Activated CD8-positive, alpha-beta memory T cell treated with anti-CD3 and anti-CD28 coated beads for 4 hours (primary cell): ENCODE results near the gene FOXQ1.

Experiments used
- DNase-seq, 2 donors: peaks; one replicate each; pipeline ENCODE4 v3.0.0-alpha.2; 2020; ENCODE audit warnings: low read depth in 2 of 2

Gene FOXQ1, protein sequence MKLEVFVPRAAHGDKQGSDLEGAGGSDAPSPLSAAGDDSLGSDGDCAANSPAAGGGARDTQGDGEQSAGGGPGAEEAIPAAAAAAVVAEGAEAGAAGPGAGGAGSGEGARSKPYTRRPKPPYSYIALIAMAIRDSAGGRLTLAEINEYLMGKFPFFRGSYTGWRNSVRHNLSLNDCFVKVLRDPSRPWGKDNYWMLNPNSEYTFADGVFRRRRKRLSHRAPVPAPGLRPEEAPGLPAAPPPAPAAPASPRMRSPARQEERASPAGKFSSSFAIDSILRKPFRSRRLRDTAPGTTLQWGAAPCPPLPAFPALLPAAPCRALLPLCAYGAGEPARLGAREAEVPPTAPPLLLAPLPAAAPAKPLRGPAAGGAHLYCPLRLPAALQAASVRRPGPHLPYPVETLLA

DNA sequence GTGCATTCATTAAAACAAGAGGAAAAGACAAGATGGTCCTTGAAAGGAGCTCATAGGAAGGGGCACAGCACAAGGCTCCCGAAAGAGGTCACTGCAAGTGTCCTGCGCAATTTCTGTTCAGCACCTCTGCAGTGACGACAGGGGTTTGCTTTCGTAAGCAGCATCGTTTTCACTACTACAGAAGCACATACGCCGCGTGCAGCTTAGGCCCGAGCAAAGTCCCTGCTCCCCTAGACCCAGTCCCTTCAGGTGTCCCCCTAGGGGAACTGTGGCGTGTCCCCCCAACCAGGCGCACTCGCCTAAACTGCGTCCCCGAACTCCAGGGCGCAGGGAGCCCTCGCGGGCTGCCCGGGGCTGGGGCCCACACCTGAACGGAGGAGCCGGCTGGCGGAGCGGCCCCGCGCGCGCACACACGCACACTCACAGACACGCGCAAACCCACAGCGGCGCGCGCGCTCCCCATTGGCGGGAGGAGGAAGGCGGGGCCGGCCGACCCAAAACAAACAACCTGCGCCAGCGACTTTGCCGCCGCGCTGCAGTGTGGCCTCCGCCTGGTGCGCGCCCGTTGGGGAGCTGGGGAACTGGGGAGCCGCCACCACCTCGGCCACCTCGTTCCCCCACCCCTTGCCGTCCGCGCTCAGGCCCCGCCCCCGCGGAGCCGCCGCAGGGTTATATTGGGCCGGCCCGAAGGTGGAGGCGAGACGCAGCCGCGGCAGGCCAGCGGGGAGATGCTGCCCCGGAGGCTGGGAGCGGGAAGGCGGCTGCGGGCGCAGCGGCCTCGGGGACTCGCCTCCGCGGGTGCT is at the start of gene FOXQ1:
Gene FOXQ1 (plus strand): TSS at position 699 of the 803 bp plus-strand sequence. CDS start 607 bp downstream, outside the sequence.
- DNase-seq, result no peak

GRCh38 chr6:1262704-1263038 is 49.2 kb upstream of the FOXQ1 start:
- DNase-seq, result no peak

DNA sequence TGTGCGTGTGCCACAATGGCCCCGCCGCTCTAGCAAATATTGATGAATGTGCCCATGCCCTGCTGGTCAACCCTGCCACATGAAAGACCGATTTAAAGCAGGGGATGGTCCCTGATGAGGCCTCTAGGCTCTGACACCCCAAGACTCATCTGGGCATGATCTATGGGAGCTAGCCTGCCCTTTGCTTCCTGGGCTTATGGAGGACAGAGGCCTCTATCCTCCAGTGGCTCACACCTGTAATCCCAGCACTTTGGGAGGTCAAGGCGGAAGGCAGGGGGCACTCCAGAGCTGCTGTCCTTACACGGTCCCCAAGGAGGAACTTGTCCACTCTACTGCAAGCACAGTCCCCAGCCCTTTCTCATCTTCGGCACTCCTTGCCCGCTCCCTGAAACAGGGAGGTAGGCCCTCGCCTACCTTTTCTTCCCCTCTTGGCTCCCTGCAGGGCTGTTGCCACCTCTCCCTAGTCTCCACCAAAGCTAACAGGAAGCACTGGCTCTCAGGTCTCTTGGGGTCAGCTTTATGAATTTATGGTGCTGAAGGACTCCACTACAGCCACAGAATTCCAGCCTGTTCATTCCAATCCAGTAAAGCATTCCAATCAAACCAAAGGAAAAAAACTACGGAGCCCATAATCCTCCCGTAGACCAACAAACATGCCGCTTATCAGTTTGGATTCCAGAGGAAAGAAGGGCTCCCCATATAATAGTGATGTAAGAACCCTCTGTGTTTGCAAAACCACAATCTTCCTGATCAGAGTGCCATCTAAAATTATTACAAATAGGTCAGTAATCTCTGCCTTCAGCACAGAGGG is 48.7 kb upstream of the FOXQ1 start:
- no peak for DNase-seq

- no peak for DNase-seq
These were observed 48.0 kb upstream of the FOXQ1 start for GRCh38 chr6:1263850-1264377.

DNA sequence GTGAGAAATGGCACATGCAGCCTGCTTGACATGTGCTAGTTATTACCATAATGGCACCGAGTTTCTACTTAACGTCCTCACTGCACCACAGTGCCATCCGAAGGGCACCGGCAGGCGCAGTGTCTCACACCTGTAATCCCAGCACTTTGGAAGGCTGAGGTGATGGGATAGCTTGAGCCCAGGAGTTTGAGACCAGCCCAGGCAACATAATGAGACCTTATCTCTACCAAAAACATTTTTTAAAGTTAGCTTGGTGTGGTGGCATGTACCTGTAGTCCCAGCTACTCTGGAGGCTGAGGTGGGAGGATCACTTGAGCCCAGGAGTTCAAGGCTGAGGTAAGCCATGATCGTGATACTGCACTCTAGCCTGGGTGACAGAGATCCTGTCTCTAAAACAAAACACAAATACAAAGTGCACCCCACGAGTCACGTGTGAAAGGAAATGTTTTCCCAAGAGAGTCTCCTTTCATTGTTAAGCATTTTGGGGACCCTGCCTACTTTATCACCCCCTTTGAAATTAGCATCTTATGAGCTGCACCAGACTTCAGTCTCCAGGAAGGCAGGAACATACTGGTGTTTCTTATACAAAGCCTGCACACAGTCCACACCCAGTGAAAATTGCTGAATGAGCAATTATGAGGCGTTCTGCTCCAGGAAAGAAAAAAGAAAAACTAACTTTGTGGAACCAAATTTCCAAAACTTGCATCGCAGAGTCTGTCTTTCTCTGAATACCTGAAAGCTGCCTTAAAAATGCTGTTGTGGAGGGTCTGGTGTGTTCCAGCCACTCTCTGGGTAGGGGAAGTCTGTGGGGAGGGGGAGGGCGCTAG is 47.1 kb upstream of the FOXQ1 start:
- no peak for DNase-seq

GRCh38 chr6:1266686-1267056 is 45.2 kb upstream of the FOXQ1 start:
- DNase-seq, result no peak

DNA sequence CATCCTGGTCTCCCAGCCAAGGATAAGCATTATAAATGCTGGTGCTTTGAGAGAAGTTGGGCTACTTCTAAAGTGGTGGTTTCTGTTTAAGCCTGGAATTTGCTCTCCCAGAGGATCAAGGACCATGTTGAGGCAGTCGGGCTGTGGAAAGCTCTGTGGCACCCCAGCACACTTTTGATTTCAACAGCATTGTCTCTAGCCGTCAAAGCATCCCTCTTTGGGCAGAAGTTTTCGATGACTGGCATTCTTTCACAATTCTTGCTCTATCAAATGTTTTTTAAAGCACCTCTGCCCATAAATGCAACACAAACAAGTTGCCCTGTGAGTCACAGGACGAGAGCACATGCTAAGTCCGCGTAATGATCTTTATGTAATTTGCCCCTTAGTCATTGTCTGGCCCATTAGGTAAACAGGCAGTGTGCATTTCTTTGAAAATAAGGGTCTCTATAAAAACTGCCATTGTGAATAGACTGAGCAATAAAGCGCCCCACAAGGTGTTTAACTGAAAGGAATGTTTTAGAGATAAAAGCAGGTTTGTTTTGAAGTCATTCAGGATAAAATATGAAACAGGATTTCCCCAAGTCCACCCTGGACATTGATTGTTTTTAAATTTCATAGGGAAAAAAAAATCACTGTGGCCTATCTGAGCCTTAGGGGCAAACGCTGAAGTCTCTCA is 44.7 kb upstream of the FOXQ1 start:
- no peak for DNase-seq

GRCh38 chr6:1267790-1268762 is 43.8 kb upstream of the FOXQ1 start:
- no peak for DNase-seq

DNA sequence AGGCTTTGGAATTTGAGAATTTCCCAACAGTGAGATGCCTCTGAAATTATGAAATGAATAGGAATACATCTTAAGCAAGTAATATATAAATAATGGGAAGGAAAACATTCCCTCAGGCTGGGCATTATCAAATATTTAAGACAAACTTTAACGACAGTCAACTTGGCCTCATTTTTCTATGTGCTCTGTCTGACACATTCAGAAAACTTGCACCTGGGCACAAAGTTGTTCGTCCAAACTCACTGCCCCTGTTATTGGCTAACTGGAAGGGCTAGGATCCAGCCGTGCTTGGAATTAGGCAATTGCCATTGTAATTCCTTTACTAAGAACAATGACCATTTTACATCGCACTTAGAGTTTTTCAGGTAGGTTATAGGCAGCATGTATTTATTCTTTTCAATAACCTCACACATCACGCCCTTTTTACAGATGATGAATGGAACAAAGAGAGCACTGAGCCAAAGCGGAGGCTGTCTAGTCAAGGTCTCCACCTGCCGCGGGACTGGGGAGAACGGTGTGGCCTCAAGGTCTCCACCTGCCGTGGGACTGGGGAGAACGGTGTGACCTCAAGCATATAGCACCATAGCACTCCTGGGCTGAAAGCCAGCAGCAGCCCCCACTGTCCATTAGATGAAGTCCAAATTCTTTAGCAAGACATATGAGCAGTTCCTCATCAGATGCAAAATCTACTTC is 40.7 kb upstream of the FOXQ1 start:
- no peak for DNase-seq

DNA sequence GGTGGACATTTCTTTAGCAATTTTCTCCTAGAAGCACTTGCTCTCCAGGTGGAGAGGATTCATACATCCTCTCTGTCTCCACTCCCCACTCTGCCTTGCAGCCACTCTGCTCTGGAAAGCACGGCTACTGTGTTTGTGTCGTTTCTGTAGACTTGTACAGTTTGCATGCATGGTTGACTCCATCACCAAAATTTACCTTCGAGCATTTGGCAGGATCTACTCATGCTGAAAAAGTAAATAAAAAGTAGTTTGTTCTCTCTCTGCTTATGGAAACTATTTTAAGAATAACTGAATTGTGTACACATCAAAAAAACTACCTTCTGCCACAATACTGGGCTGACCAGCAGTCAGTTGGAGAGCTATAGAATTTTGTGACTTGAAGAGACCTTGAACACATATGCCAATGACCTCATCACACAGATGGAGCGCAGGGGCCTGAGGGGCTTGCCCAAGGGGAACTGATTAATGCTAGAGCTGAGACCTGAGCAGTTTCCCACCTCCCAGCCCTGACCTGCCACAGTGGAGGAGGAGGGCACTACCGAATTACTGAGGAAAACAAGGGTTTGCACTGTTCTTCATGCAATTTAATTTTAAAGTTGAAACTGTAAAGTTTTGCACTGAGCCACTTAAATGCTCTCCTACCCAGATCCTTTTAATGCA is 33.7 kb upstream of the FOXQ1 start:
- DNase-seq, result no peak

DNA sequence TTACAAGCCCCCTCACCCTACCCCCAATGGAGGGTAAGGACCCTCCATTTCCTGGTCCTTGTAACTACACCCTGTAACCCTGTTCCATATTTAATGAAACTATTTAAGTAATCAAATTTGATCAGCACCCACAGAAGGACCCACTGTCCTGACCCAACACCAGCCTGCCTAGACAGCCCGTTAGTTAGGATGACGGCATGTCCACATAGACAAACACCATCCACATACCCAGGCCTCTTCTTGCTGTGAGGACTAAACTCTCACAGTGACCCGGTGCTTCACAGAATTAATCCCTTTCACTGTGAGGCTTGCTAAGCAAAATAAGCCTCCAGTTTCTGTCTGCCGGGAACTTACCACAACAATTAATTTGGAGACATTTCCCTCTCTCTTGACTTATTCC is 32.8 kb upstream of the FOXQ1 start:
- DNase-seq, result no peak

GRCh38 chr6:1280666-1281300 is 31.1 kb upstream of the FOXQ1 start:
- no peak for DNase-seq

- no peak for DNase-seq
These were observed 30.2 kb upstream of the FOXQ1 start for GRCh38 chr6:1281746-1282145.

- no peak for DNase-seq
These were observed 28.4 kb upstream of the FOXQ1 start for GRCh38 chr6:1283501-1283900.

GRCh38 chr6:1285556-1285955 is 26.3 kb upstream of the FOXQ1 start:
- no peak for DNase-seq

GRCh38 chr6:1285956-1286355 is 25.9 kb upstream of the FOXQ1 start:
- no peak for DNase-seq

- no peak for DNase-seq
These were observed 24.8 kb upstream of the FOXQ1 start for GRCh38 chr6:1287103-1287591.

GRCh38 chr6:1290086-1290485 is 21.8 kb upstream of the FOXQ1 start:
- DNase-seq, result no peak
